Activated CD8-positive, alpha-beta T cell treated with anti-CD3 and anti-CD28 coated beads, Interleukin-2, amount 10 ng/mL, durations not matched to agents 7 days and 5 days (primary cell): ENCODE data around the gene PWWP2B. TPM values are rescaled to one million over a fixed set of nuclear protein-coding genes. Genes with fewer than 3 reads are reported as not detected.

Experiments
- ATAC-seq: fragments of 150-1000 bp; cut with Tn5 transposase; one replicate; pipeline ENCODE4 v1.10.0; 2021; ENCODE audit warnings: moderate library complexity
- CTCF ChIA-PET: fragments of 350-600 bp; sonication (Branson Sonifier 250); formaldehyde crosslinking; loops from one replicate; lab custom pipeline; 2021; ENCODE audit warnings: antibody characterized with exemption; lab: Charles Lee
- POLR2A ChIA-PET: fragments of 350-600 bp; sonication (Branson Sonifier 250); formaldehyde crosslinking; loops from one replicate; lab custom pipeline; 2021; ENCODE audit warnings: antibody characterized with exemption; lab: Charles Lee
- DNase-seq: peaks from one replicate; pipeline ENCODE4 v3.0.0-alpha.2; 2020
- H3K27ac Mint-ChIP-seq: one replicate; pipeline ENCODE4 v1.8.0; 2021; ENCODE audit warnings: mild to moderate bottlenecking, mixed read lengths
- H3K27me3 Mint-ChIP-seq: one replicate; pipeline ENCODE4 v1.8.0; 2021; ENCODE audit warnings: low read depth, mixed read lengths
- H3K36me3 Mint-ChIP-seq: one replicate; pipeline ENCODE4 v1.8.0; 2021; ENCODE audit warnings: low read depth, mixed read lengths
- H3K4me1 Mint-ChIP-seq: one replicate; pipeline ENCODE4 v1.8.0; 2021; ENCODE audit warnings: low read depth, mixed read lengths
- H3K4me3 Mint-ChIP-seq: one replicate; pipeline ENCODE4 v1.8.0; 2021; ENCODE audit warnings: mild to moderate bottlenecking, mixed read lengths
- H3K9me3 Mint-ChIP-seq: one replicate; pipeline ENCODE4 v1.8.0; 2022; ENCODE audit warnings: mixed read lengths; ENCODE audit not compliant: insufficient read depth
- total RNA-seq, 2 experiments: library from RNA; stranded (reverse); gene quantifications; one replicate each; pipeline ENCODE4 v1.2.3, GENCODE V29; 2021

The PWWP2B gene
- total RNA-seq, 2 experiments from 2014 or later: 15.0 to 15.7 TPM

GRCh38 chr10:132355297-132355696, 41.7 kb upstream of the PWWP2B start:
- ATAC-seq: no peak
- H3K4me3 Mint-ChIP-seq: no peak overlapping the region
- POLR2A ChIA-PET: no interaction called here
- DNase-seq: no peak
- H3K9me3 Mint-ChIP-seq: no peaks in the 10 kb centered on the region
- no peaks in the 10 kb centered on the region for H3K27me3 Mint-ChIP-seq
- H3K36me3 Mint-ChIP-seq: no peaks in the 10 kb centered on the region
- H3K4me1 Mint-ChIP-seq: peaks cover 3% of the 10 kb centered on the region
- CTCF ChIA-PET: interaction anchor here (1.1 to 1.6 kb wide), 2 partner anchors 91 to 126 kb away, joined by 3 read pairs; no protein-coding TSS in a partner anchor
- no peak overlapping the region for H3K27ac Mint-ChIP-seq

GRCh38 chr10:132355754-132356153, 41.2 kb upstream of the PWWP2B start:
- no peaks in the 10 kb centered on the region for H3K27me3 Mint-ChIP-seq
- no peak overlapping the region for H3K4me3 Mint-ChIP-seq
- H3K27ac Mint-ChIP-seq: no peak overlapping the region
- ATAC-seq (no peak), DNase-seq (no peak)
- CTCF ChIA-PET: interaction anchor here (0.8 to 1.6 kb wide), 3 partner anchors 19 to 126 kb away, joined by 3 read pairs; no protein-coding TSS in a partner anchor
- POLR2A ChIA-PET: no interaction called here
- H3K4me1 Mint-ChIP-seq: peaks cover 3% of the 10 kb centered on the region
- H3K9me3 Mint-ChIP-seq: no peaks in the 10 kb centered on the region
- no peaks in the 10 kb centered on the region for H3K36me3 Mint-ChIP-seq

- Mint-ChIP-seq H3K4me1 (peaks cover 3% of the 10 kb centered on the region), H3K27me3 (no peaks in the 10 kb centered on the region), H3K9me3 (no peaks in the 10 kb centered on the region), H3K27ac (no peak overlapping the region), H3K4me3 (no peak overlapping the region), H3K36me3 (no peaks in the 10 kb centered on the region)
- DNase-seq (no peak), ATAC-seq (no peak)
- CTCF ChIA-PET: no interaction called here
- POLR2A ChIA-PET: no interaction called here
Measured at GRCh38 chr10:132356621-132357195, 40.3 kb upstream of the PWWP2B start.

GRCh38 chr10:132357286-132358058, 39.5 kb upstream of the PWWP2B start:
- POLR2A ChIA-PET: no interaction called here
- peaks cover 3% of the 10 kb centered on the region for H3K4me1 Mint-ChIP-seq
- no peak overlapping the region for H3K4me3 Mint-ChIP-seq
- ATAC-seq: no peak
- no peaks in the 10 kb centered on the region for H3K36me3 Mint-ChIP-seq
- DNase-seq: no peak
- CTCF ChIA-PET: no interaction called here
- no peak overlapping the region for H3K27ac Mint-ChIP-seq
- H3K27me3 Mint-ChIP-seq: no peaks in the 10 kb centered on the region
- H3K9me3 Mint-ChIP-seq: no peaks in the 10 kb centered on the region

GRCh38 chr10:132359305-132360040, 37.5 kb upstream of the PWWP2B start:
- no peaks in the 10 kb centered on the region for H3K4me1 Mint-ChIP-seq
- DNase-seq (no peak), ATAC-seq (no peak)
- H3K4me3 Mint-ChIP-seq: no peak overlapping the region
- ChIA-PET CTCF (interaction anchor here (1.0 to 1.8 kb wide), 2 partner anchors 17 to 88 kb away, joined by 3 to 6 read pairs; no protein-coding TSS in a partner anchor), POLR2A (no interaction called here)
- H3K27me3 Mint-ChIP-seq: no peaks in the 10 kb centered on the region
- no peak overlapping the region for H3K27ac Mint-ChIP-seq
- H3K36me3 Mint-ChIP-seq: no peaks in the 10 kb centered on the region
- H3K9me3 Mint-ChIP-seq: no peaks in the 10 kb centered on the region

- H3K4me3 Mint-ChIP-seq: no peak overlapping the region
- no peaks in the 10 kb centered on the region for H3K9me3 Mint-ChIP-seq
- ATAC-seq: no peak
- H3K4me1 Mint-ChIP-seq: no peaks in the 10 kb centered on the region
- H3K27me3 Mint-ChIP-seq: no peaks in the 10 kb centered on the region
- POLR2A ChIA-PET: no interaction called here
- H3K27ac Mint-ChIP-seq: no peak overlapping the region
- CTCF ChIA-PET: interaction anchor here (1.0 to 1.8 kb wide), 5 partner anchors 11 to 93 kb away, joined by 3 to 6 read pairs (median 3); no protein-coding TSS in a partner anchor
- no peaks in the 10 kb centered on the region for H3K36me3 Mint-ChIP-seq
- DNase-seq: peak; percentile 30
Measured at GRCh38 chr10:132360766-132361447, 36.1 kb upstream of the PWWP2B start.

GRCh38 chr10:132361581-132362101, 35.4 kb upstream of the PWWP2B start:
- ChIA-PET CTCF (interaction anchor here (1.2 to 1.8 kb wide), 3 partner anchors 12 to 92 kb away, joined by 3 to 6 read pairs (median 3); no protein-coding TSS in a partner anchor), POLR2A (no interaction called here)
- H3K9me3 Mint-ChIP-seq: no peaks in the 10 kb centered on the region
- DNase-seq (no peak), ATAC-seq (no peak)
- no peak overlapping the region for H3K27ac Mint-ChIP-seq
- no peaks in the 10 kb centered on the region for H3K4me1 Mint-ChIP-seq
- H3K4me3 Mint-ChIP-seq: no peak overlapping the region
- H3K36me3 Mint-ChIP-seq: no peaks in the 10 kb centered on the region
- H3K27me3 Mint-ChIP-seq: no peaks in the 10 kb centered on the region

- H3K4me1 Mint-ChIP-seq: no peaks in the 10 kb centered on the region
- no peaks in the 10 kb centered on the region for H3K9me3 Mint-ChIP-seq
- POLR2A ChIA-PET: no interaction called here
- H3K36me3 Mint-ChIP-seq: no peaks in the 10 kb centered on the region
- ATAC-seq: no peak
- no peaks in the 10 kb centered on the region for H3K27me3 Mint-ChIP-seq
- DNase-seq: no peak
- CTCF ChIA-PET: no interaction called here
- H3K27ac Mint-ChIP-seq: no peak overlapping the region
- H3K4me3 Mint-ChIP-seq: no peak overlapping the region
Measured at GRCh38 chr10:132362151-132362611, 34.8 kb upstream of the PWWP2B start.

GRCh38 chr10:132363376-132363775, 33.6 kb upstream of the PWWP2B start:
- CTCF ChIA-PET: no interaction called here
- POLR2A ChIA-PET: interaction anchor here (0.6 kb wide), 1 partner anchor 84 kb away, joined by 3 read pairs; no protein-coding TSS in a partner anchor
- Mint-ChIP-seq H3K4me1 (no peaks in the 10 kb centered on the region), H3K27me3 (no peaks in the 10 kb centered on the region), H3K9me3 (no peaks in the 10 kb centered on the region), H3K36me3 (no peaks in the 10 kb centered on the region), H3K4me3 (no peak overlapping the region), H3K27ac (no peak overlapping the region)
- DNase-seq (no peak), ATAC-seq (no peak)

- ATAC-seq (no peak), DNase-seq (no peak)
- ChIA-PET POLR2A (interaction anchor here (0.6 kb wide), 1 partner anchor 84 kb away, joined by 3 read pairs; no protein-coding TSS in a partner anchor), CTCF (no interaction called here)
- Mint-ChIP-seq H3K4me1 (no peaks in the 10 kb centered on the region), H3K36me3 (no peaks in the 10 kb centered on the region), H3K27ac (no peak overlapping the region), H3K27me3 (no peaks in the 10 kb centered on the region), H3K9me3 (no peaks in the 10 kb centered on the region), H3K4me3 (no peak overlapping the region)
Measured at GRCh38 chr10:132363921-132364593, 32.9 kb upstream of the PWWP2B start.

- Mint-ChIP-seq H3K27ac (no peak overlapping the region), H3K27me3 (no peaks in the 10 kb centered on the region), H3K4me1 (no peaks in the 10 kb centered on the region), H3K4me3 (no peak overlapping the region), H3K36me3 (no peaks in the 10 kb centered on the region), H3K9me3 (no peaks in the 10 kb centered on the region)
- no peak for DNase-seq
- CTCF ChIA-PET: no interaction called here
- POLR2A ChIA-PET: no interaction called here
- no peak for ATAC-seq
Measured at GRCh38 chr10:132364594-132364970, 32.4 kb upstream of the PWWP2B start.
